Naive B cell (primary cell): ENCODE results near the gene RHOBTB3. TPM values are rescaled to one million over a fixed set of nuclear protein-coding genes. Genes with fewer than 3 reads are reported as not detected.

Experiments used
- ATAC-seq, 2 donors: fragments of 150-1000 bp; cut with Tn5 transposase; 2 replicates each; pipeline ENCODE4 v1.10.0; 2021; ENCODE audit warnings: low read depth in 2 of 2, mild to moderate bottlenecking in 2 of 2, moderate library complexity in 2 of 2
- DNase-seq: peaks from one replicate; pipeline ENCODE4 v3.0.0; 2022
- H3K27ac Mint-ChIP-seq, 6 donors: one replicate each; pipeline ENCODE4 v1.8.0; 2020 to 2022; ENCODE audit warnings: mild to moderate bottlenecking in 6 of 6, mixed read lengths in 6 of 6, moderate library complexity in 5 of 6, inconsistent platforms in 2 of 6
- H3K27me3 Mint-ChIP-seq, 3 donors: one replicate each; pipeline ENCODE4 v1.8.0; 2021 to 2022; ENCODE audit warnings: mixed read lengths in 3 of 3, mild to moderate bottlenecking in 1 of 3
- H3K36me3 Mint-ChIP-seq, 2 donors: one replicate each; pipeline ENCODE4 v1.8.0; 2020 to 2022; ENCODE audit warnings: mixed read lengths in 2 of 2, inconsistent platforms in 1 of 2, mild to moderate bottlenecking in 1 of 2
- H3K4me1 Mint-ChIP-seq, 3 donors: one replicate each; pipeline ENCODE4 v1.8.0; 2020 to 2022; ENCODE audit warnings: mixed read lengths in 3 of 3, inconsistent platforms in 1 of 3, mild to moderate bottlenecking in 1 of 3, moderate library complexity in 1 of 3
- H3K4me3 Mint-ChIP-seq, 8 donors: one replicate each; pipeline ENCODE4 v1.8.0; 2020 to 2022; ENCODE audit warnings: mild to moderate bottlenecking in 8 of 8, mixed read lengths in 8 of 8, moderate library complexity in 8 of 8, inconsistent platforms in 2 of 8
- H3K9me3 Mint-ChIP-seq, 7 donors: one replicate each; pipeline ENCODE4 v1.8.0; 2020 to 2022; ENCODE audit warnings: mixed read lengths in 7 of 7, mild to moderate bottlenecking in 5 of 7, inconsistent platforms in 2 of 7, moderate library complexity in 1 of 7
- polyA plus RNA-seq, 6 donors: library from polyadenylated mRNA; unstranded; fragments of 300-500 nt; fragmentation: Illumina TruSeq; gene quantifications; one replicate each; pipeline ENCODE4 v1.2.3, GENCODE V29; 2021; ENCODE audit warnings: low read depth in 6 of 6

Gene RHOBTB3
- polyA plus RNA-seq, 6 donors from 2014 or later = 1.5 to 2.1 (median 1.7) TPM; not detected in 3

GRCh38 chr5:95746722-95747679, 15.9 kb downstream of the RHOBTB3 start:
- ATAC-seq = no peak
- H3K27ac Mint-ChIP-seq = no peak overlapping the region
- H3K4me3 Mint-ChIP-seq = no peak overlapping the region

GRCh38 chr5:95748133-95748532, 17.0 kb downstream of the RHOBTB3 start:
- H3K27ac Mint-ChIP-seq = no peak overlapping the region
- H3K36me3 Mint-ChIP-seq = no peaks in the 10 kb centered on the region
- DNase-seq (no peak), ATAC-seq (no peak)
- H3K9me3 Mint-ChIP-seq = no peaks in the 10 kb centered on the region
- no peaks in the 10 kb centered on the region for H3K27me3 Mint-ChIP-seq
- peaks cover 0 to 4% (median 0%) of the 10 kb centered on the region in 3 donors for H3K4me1 Mint-ChIP-seq
- no peak overlapping the region for H3K4me3 Mint-ChIP-seq

More at GRCh38 chr5:95746722-95747679, 15.9 kb downstream of the RHOBTB3 start:
- H3K36me3 Mint-ChIP-seq = no peaks in the 10 kb centered on the region
- H3K4me1 Mint-ChIP-seq = no peaks in the 10 kb centered on the region
- no peaks in the 10 kb centered on the region for H3K9me3 Mint-ChIP-seq
- no peak for DNase-seq
- H3K27me3 Mint-ChIP-seq = no peaks in the 10 kb centered on the region

- Mint-ChIP-seq H3K4me3 (no peak overlapping the region), H3K4me1 (peaks cover 0 to 10% (median 5%) of the 10 kb centered on the region in 3 donors), H3K36me3 (no peaks in the 10 kb centered on the region), H3K9me3 (no peaks in the 10 kb centered on the region), H3K27ac (no peak overlapping the region), H3K27me3 (no peaks in the 10 kb centered on the region)
- ATAC-seq (no peak), DNase-seq (no peak)
These were observed 23.4 kb downstream of the RHOBTB3 start for GRCh38 chr5:95754545-95754944.

- H3K36me3 Mint-ChIP-seq = no peaks in the 10 kb centered on the region
- H3K4me3 Mint-ChIP-seq = no peak overlapping the region
- peaks cover 30 to 42% (median 36%) of the 10 kb centered on the region in 3 donors for H3K4me1 Mint-ChIP-seq
- DNase-seq (no peak), ATAC-seq (no peak)
- no peak overlapping the region for H3K27ac Mint-ChIP-seq
- H3K9me3 Mint-ChIP-seq = no peaks in the 10 kb centered on the region
- no peaks in the 10 kb centered on the region for H3K27me3 Mint-ChIP-seq
These were observed 27.9 kb downstream of the RHOBTB3 start for GRCh38 chr5:95759005-95759404.

GRCh38 chr5:95759634-95760033, 28.5 kb downstream of the RHOBTB3 start:
- Mint-ChIP-seq H3K4me3 (no peak overlapping the region), H3K9me3 (no peaks in the 10 kb centered on the region), H3K27ac (peak overlapping the region in 2 of 6 donors; percentile 35 to 84), H3K27me3 (no peaks in the 10 kb centered on the region), H3K4me1 (peaks cover 30 to 42% (median 36%) of the 10 kb centered on the region in 3 donors), H3K36me3 (no peaks in the 10 kb centered on the region)
- DNase-seq = no peak
- ATAC-seq = no peak

GRCh38 chr5:95760273-95761191, 29.4 kb downstream of the RHOBTB3 start:
- no peaks in the 10 kb centered on the region for H3K27me3 Mint-ChIP-seq
- H3K9me3 Mint-ChIP-seq = no peaks in the 10 kb centered on the region
- peak; percentile 86 to 87 for ATAC-seq
- H3K4me3 Mint-ChIP-seq = peak overlapping the region; percentile 34 to 82 (median 74)
- DNase-seq = peak; percentile 32
- H3K4me1 Mint-ChIP-seq = peaks cover 30 to 42% (median 36%) of the 10 kb centered on the region in 3 donors
- peak overlapping the region; percentile 69 to 96 (median 86) for H3K27ac Mint-ChIP-seq
- H3K36me3 Mint-ChIP-seq = no peaks in the 10 kb centered on the region

GRCh38 chr5:95761771-95762651, 30.9 kb downstream of the RHOBTB3 start:
- Mint-ChIP-seq H3K36me3 (no peaks in the 10 kb centered on the region), H3K9me3 (no peaks in the 10 kb centered on the region), H3K4me3 (peak overlapping the region in 7 of 8 donors; percentile 1 to 75 (median 34)), H3K27me3 (no peaks in the 10 kb centered on the region), H3K4me1 (peaks cover 30 to 42% (median 36%) of the 10 kb centered on the region in 3 donors), H3K27ac (peak overlapping the region; percentile 68 to 94 (median 90))
- DNase-seq (no peak), ATAC-seq (peak in 1 of 2 donors; percentile 7)

- DNase-seq (no peak), ATAC-seq (no peak)
- no peaks in the 10 kb centered on the region for H3K27me3 Mint-ChIP-seq
- H3K36me3 Mint-ChIP-seq = no peaks in the 10 kb centered on the region
- H3K27ac Mint-ChIP-seq = peak overlapping the region in 5 of 6 donors; percentile 38 to 94 (median 84)
- H3K4me3 Mint-ChIP-seq = peak overlapping the region in 2 of 8 donors; percentile 40 to 50
- peaks cover 30 to 42% (median 36%) of the 10 kb centered on the region in 3 donors for H3K4me1 Mint-ChIP-seq
- H3K9me3 Mint-ChIP-seq = no peaks in the 10 kb centered on the region
These were observed 31.5 kb downstream of the RHOBTB3 start for GRCh38 chr5:95762652-95763041.

GRCh38 chr5:95763941-95764340, 32.8 kb downstream of the RHOBTB3 start:
- Mint-ChIP-seq H3K27ac (peak overlapping the region in 1 of 6 donors; percentile 68), H3K4me1 (peaks cover 30 to 39% (median 36%) of the 10 kb centered on the region in 3 donors), H3K36me3 (no peaks in the 10 kb centered on the region), H3K27me3 (no peaks in the 10 kb centered on the region), H3K9me3 (no peaks in the 10 kb centered on the region), H3K4me3 (no peak overlapping the region)
- no peak for DNase-seq
- ATAC-seq = no peak

GRCh38 chr5:95768731-95769130, 37.6 kb downstream of the RHOBTB3 start:
- peaks cover 0 to 3% (median 0%) of the 10 kb centered on the region in 3 donors for H3K27me3 Mint-ChIP-seq
- no peak overlapping the region for H3K4me3 Mint-ChIP-seq
- H3K36me3 Mint-ChIP-seq = no peaks in the 10 kb centered on the region
- no peak overlapping the region for H3K27ac Mint-ChIP-seq
- H3K4me1 Mint-ChIP-seq = no peaks in the 10 kb centered on the region
- ATAC-seq = no peak
- H3K9me3 Mint-ChIP-seq = no peaks in the 10 kb centered on the region
- DNase-seq = no peak

GRCh38 chr5:95770830-95771708, 39.9 kb downstream of the RHOBTB3 start:
- no peak for ATAC-seq
- H3K27me3 Mint-ChIP-seq = peaks cover 0 to 3% (median 0%) of the 10 kb centered on the region in 3 donors
- H3K9me3 Mint-ChIP-seq = no peaks in the 10 kb centered on the region
- no peaks in the 10 kb centered on the region for H3K36me3 Mint-ChIP-seq
- H3K4me3 Mint-ChIP-seq = no peak overlapping the region
- no peaks in the 10 kb centered on the region for H3K4me1 Mint-ChIP-seq
- H3K27ac Mint-ChIP-seq = no peak overlapping the region
- DNase-seq = no peak

GRCh38 chr5:95771892-95772291, 40.8 kb downstream of the RHOBTB3 start:
- peaks cover 0 to 3% (median 0%) of the 10 kb centered on the region in 3 donors for H3K27me3 Mint-ChIP-seq
- no peaks in the 10 kb centered on the region for H3K36me3 Mint-ChIP-seq
- H3K9me3 Mint-ChIP-seq = no peaks in the 10 kb centered on the region
- H3K4me3 Mint-ChIP-seq = no peak overlapping the region
- DNase-seq (no peak), ATAC-seq (no peak)
- no peaks in the 10 kb centered on the region for H3K4me1 Mint-ChIP-seq
- H3K27ac Mint-ChIP-seq = no peak overlapping the region
